Stimulated activated CD8-positive, alpha-beta memory T cell treated with anti-CD3 and anti-CD28 coated beads, Interleukin-7, amount 100 ng/mL, for 24 hours (primary cell): Measurements from ENCODE around the gene PAPLN.

Experiments
- DNase-seq: peaks from one replicate; pipeline ENCODE4 v3.0.0-alpha.2; 2020; ENCODE audit warnings: low read depth

PAPLN gene

GRCh38 chr14:73245480-73246325 is 8.4 kb downstream of the PAPLN start:
- DNase-seq: peak; percentile 9

- DNase-seq: no peak
These were observed 9.3 kb downstream of the PAPLN start for GRCh38 chr14:73246387-73247150.

- no peak for DNase-seq
These were observed 11.0 kb downstream of the PAPLN start for GRCh38 chr14:73248108-73248868.

GRCh38 chr14:73249108-73249507 is 11.8 kb downstream of the PAPLN start:
- no peak for DNase-seq

GRCh38 chr14:73249564-73250316 is 12.4 kb downstream of the PAPLN start:
- no peak for DNase-seq

GRCh38 chr14:73250317-73250713 is 13.0 kb downstream of the PAPLN start:
- DNase-seq: no peak

- DNase-seq: no peak
These were observed 13.6 kb downstream of the PAPLN start for GRCh38 chr14:73250781-73251500.

- no peak for DNase-seq
These were observed 14.4 kb downstream of the PAPLN start for GRCh38 chr14:73251516-73252215.

- DNase-seq: no peak
These were observed 15.4 kb downstream of the PAPLN start for GRCh38 chr14:73252491-73253322.

- no peak for DNase-seq
These were observed 16.0 kb downstream of the PAPLN start for GRCh38 chr14:73253323-73253610.

GRCh38 chr14:73253721-73254120 is 16.4 kb downstream of the PAPLN start:
- no peak for DNase-seq

GRCh38 chr14:73254247-73255004 is 17.1 kb downstream of the PAPLN start:
- DNase-seq: no peak

- no peak for DNase-seq
These were observed 17.7 kb downstream of the PAPLN start for GRCh38 chr14:73255005-73255400.

- DNase-seq: no peak
These were observed 18.5 kb downstream of the PAPLN start for GRCh38 chr14:73255693-73256225.

- no peak for DNase-seq
These were observed 20.8 kb downstream of the PAPLN start for GRCh38 chr14:73258076-73258475.

GRCh38 chr14:73258845-73259611 is 21.7 kb downstream of the PAPLN start:
- DNase-seq: no peak

- no peak for DNase-seq
These were observed 22.5 kb downstream of the PAPLN start for GRCh38 chr14:73259837-73260236.

- DNase-seq: no peak
These were observed 23.3 kb downstream of the PAPLN start for GRCh38 chr14:73260574-73260973.
